ENCODE measurements around the gene KIF6.
A peak's percentile ranks its signal among the peaks of the same experiment; 100 is the strongest.

Gene KIF6

GRCh38 chr6:39312912-39313525 is 412.2 kb downstream of the KIF6 start:
- H3K36me3 Mint-ChIP-seq (ENCODE audit: low read depth) = no peaks in the 10 kb centered on the region
- peak overlapping the region; percentile 19 for H3K4me3 Mint-ChIP-seq
- no peak for DNase-seq
- no peak overlapping the region for H3K27ac Mint-ChIP-seq
- H3K4me1 Mint-ChIP-seq (ENCODE audit: low read depth) = peaks cover 4% of the 10 kb centered on the region
- peaks cover 64% of the 10 kb centered on the region for H3K27me3 Mint-ChIP-seq
- H3K9me3 Mint-ChIP-seq = no peaks in the 10 kb centered on the region

- DNase-seq = no peak
- no peaks in the 10 kb centered on the region for H3K36me3 Mint-ChIP-seq (ENCODE audit: low read depth)
- no peak overlapping the region for H3K4me3 Mint-ChIP-seq
- H3K27ac Mint-ChIP-seq = no peak overlapping the region
- no peaks in the 10 kb centered on the region for H3K9me3 Mint-ChIP-seq
- peaks cover 48% of the 10 kb centered on the region for H3K27me3 Mint-ChIP-seq
- peaks cover 4% of the 10 kb centered on the region for H3K4me1 Mint-ChIP-seq (ENCODE audit: low read depth)
Measured at GRCh38 chr6:39310542-39310941, 414.7 kb downstream of the KIF6 start.

GRCh38 chr6:39309942-39310531 is 415.2 kb downstream of the KIF6 start:
- DNase-seq = peak; percentile 72
- peaks cover 43% of the 10 kb centered on the region for H3K27me3 Mint-ChIP-seq
- peaks cover 4% of the 10 kb centered on the region for H3K4me1 Mint-ChIP-seq (ENCODE audit: low read depth)
- H3K4me3 Mint-ChIP-seq = no peak overlapping the region
- H3K27ac Mint-ChIP-seq = no peak overlapping the region
- H3K36me3 Mint-ChIP-seq (ENCODE audit: low read depth) = no peaks in the 10 kb centered on the region
- no peaks in the 10 kb centered on the region for H3K9me3 Mint-ChIP-seq

DNA sequence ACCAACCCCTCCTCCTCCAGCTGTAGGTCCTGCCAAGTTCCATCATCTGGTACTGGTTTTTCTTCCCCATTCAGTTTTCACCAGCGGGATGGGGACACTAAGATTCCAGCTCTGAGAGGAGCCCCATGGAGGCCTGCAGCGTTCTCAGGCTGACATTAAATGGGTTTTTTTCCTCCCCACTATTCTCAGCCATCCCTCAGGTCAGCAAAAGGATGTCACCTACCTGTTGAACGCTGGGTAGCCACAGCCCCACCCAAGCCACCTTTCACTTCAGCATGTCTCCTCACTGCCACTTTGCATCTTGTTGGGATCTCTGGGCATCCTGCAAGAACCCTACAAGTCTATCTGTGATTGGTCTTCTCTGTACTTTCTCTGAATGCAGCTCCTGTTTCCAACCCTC is 417.7 kb downstream of the KIF6 start:
- DNase-seq = no peak
- H3K27ac Mint-ChIP-seq = no peak overlapping the region
- H3K4me3 Mint-ChIP-seq = no peak overlapping the region
- H3K9me3 Mint-ChIP-seq = no peaks in the 10 kb centered on the region
- H3K4me1 Mint-ChIP-seq (ENCODE audit: low read depth) = peaks cover 6% of the 10 kb centered on the region
- H3K36me3 Mint-ChIP-seq (ENCODE audit: low read depth) = no peaks in the 10 kb centered on the region
- peaks cover 18% of the 10 kb centered on the region for H3K27me3 Mint-ChIP-seq

DNA sequence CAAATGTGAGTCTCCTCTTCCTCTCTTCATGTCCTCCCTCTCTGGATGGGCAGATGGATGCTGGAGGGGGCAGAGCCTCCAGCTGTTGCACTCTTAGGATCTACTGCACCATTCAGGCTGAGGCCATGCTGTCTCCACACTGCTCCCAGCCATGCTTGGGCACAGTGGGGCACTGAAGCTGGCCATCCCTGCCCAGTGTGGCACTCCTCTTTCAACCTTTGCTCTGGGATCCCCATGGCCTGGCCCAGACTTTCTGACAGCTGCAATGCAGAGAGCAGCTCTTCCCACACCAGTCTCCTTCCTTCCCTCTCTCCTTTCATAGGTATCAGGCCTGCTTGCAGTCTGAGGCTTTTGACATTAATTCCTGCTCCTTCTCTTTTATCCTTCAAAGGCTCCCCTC is 420.3 kb downstream of the KIF6 start:
- no peaks in the 10 kb centered on the region for H3K36me3 Mint-ChIP-seq (ENCODE audit: low read depth)
- H3K4me1 Mint-ChIP-seq (ENCODE audit: low read depth) = peaks cover 6% of the 10 kb centered on the region
- H3K9me3 Mint-ChIP-seq = no peaks in the 10 kb centered on the region
- DNase-seq = no peak
- H3K27me3 Mint-ChIP-seq = peaks cover under 1% of the 10 kb centered on the region
- no peak overlapping the region for H3K4me3 Mint-ChIP-seq
- H3K27ac Mint-ChIP-seq = no peak overlapping the region

DNA sequence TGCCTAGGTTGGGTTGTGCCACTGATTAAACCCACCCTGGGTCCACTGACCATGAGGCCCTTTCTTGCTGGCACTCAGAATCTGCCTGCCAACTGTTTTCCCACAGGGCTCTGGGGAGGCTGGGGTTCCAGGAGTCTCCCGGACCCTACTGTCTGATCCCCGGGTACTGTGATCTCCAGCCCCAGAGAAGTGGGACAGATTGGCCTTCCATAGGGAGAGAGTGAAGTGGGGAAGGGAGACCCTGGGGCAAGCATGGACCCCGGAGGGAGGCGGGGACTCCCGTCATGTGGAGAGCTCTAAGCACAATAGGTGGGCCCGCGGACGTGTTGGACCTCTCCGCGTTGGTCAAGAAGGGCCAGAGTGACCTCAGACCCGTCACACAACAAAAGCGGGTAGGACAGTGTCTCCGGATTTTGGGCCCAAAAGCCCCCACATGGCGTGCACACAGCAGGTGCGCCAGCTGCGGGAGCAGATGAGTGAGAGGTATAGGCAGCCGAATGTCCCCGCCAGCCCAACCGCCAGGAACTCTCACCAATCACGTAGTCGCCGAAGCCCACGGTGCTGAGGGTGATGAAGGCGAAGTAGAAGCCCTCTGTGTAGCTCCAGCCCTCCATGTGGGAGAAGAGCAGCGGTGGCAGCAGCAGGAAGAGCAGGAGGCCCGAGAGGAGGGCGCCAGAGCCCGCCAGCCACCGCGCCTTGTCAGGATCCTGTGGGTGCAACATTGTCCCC is 421.6 kb downstream of the KIF6 start:
- Mint-ChIP-seq H3K9me3 (no peaks in the 10 kb centered on the region), H3K27ac (no peak overlapping the region), H3K4me3 (no peak overlapping the region), H3K27me3 (no peaks in the 10 kb centered on the region), H3K36me3 (ENCODE audit: low read depth) (no peaks in the 10 kb centered on the region), H3K4me1 (ENCODE audit: low read depth) (peaks cover 6% of the 10 kb centered on the region)
- no peak for DNase-seq

DNA sequence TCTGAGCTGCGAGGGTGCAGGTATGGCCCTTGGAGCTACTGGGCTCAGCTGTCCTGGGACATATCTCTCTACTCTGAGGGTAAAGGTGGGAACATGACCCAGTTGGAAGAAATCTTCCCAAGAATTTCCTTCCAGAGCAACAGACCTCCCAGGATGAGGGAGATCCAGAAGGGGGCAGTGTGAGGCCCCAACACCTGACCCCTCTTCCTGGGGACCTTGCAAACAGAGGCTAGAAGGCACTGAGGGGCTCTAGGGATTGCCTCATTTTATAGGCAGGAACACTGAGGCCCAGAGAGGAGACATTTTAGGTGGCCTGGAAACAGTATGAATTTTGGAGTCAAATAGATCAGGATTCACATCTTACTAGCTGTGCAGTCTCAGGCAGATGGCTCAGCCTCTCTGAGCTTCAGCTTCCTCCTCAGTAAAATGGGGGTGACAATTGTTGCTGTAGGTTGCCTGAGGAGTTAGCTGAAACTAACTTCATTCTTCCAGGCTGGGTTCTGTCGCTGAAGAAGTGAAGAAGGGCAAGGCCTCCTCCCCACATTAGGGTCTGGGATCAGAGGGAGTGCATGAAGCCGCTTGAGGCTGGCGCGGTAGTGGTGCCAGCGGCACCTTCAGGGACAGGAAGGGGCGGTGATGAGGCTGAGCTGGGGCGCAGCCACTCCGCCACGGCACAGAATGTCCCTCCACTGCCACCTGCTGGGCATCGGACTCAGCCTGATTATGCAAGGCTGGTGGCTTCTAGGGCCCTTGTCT is 422.4 kb downstream of the KIF6 start:
- H3K9me3 Mint-ChIP-seq = no peaks in the 10 kb centered on the region
- DNase-seq = peak; percentile 93
- no peaks in the 10 kb centered on the region for H3K27me3 Mint-ChIP-seq
- H3K27ac Mint-ChIP-seq = peak overlapping the region; percentile 56
- H3K4me1 Mint-ChIP-seq (ENCODE audit: low read depth) = peaks cover 6% of the 10 kb centered on the region
- peak overlapping the region; percentile 39 for H3K4me3 Mint-ChIP-seq
- no peaks in the 10 kb centered on the region for H3K36me3 Mint-ChIP-seq (ENCODE audit: low read depth)

DNA sequence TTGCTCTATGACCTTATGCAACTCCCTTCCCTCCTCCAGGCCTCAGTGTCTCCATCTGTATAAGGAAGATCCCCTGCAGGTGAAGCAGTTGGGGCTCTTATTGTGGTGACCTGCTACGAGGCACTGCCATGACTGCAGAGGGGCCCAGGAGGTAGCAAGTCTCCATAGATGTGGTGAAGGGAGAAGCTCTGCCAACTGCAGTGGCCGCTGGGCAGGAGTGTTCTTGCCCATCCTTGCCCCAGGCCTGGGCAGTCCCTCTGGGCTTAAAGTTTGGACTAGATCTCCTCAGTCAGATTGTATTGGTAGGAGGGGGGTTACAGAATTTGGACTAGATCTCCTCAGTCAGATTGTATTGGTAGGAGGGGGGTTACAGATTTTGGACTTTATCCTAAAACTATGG is 423.2 kb downstream of the KIF6 start:
- H3K9me3 Mint-ChIP-seq = no peaks in the 10 kb centered on the region
- H3K27ac Mint-ChIP-seq = no peak overlapping the region
- H3K36me3 Mint-ChIP-seq (ENCODE audit: low read depth) = no peaks in the 10 kb centered on the region
- no peaks in the 10 kb centered on the region for H3K27me3 Mint-ChIP-seq
- H3K4me1 Mint-ChIP-seq (ENCODE audit: low read depth) = peaks cover 6% of the 10 kb centered on the region
- DNase-seq = no peak
- H3K4me3 Mint-ChIP-seq = no peak overlapping the region

DNA sequence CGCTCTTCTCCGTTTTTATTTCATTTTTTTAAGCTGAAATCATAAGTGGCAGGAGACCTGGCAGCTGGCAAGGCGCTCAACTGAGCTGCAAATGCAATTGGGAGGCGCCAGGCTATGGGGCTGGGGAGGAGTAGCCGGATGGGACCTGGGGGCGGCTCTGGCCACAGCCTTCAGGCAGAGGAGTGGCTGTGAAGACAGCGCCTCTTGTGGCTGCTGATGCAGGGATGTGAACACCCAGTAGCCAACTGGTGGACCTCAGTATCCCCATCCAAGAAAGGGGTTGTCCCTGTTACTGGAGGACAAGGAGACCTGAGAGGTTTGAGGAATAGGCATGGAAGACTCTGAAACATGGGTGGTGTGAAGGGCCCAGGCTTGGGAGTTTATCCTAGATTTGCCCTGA is 423.6 kb downstream of the KIF6 start:
- Mint-ChIP-seq H3K4me3 (no peak overlapping the region), H3K27ac (no peak overlapping the region), H3K36me3 (ENCODE audit: low read depth) (no peaks in the 10 kb centered on the region), H3K4me1 (ENCODE audit: low read depth) (peaks cover 6% of the 10 kb centered on the region), H3K27me3 (no peaks in the 10 kb centered on the region), H3K9me3 (no peaks in the 10 kb centered on the region)
- no peak for DNase-seq

GRCh38 chr6:39300739-39301138 is 424.5 kb downstream of the KIF6 start:
- DNase-seq = no peak
- H3K36me3 Mint-ChIP-seq (ENCODE audit: low read depth) = no peaks in the 10 kb centered on the region
- H3K27ac Mint-ChIP-seq = no peak overlapping the region
- H3K9me3 Mint-ChIP-seq = no peaks in the 10 kb centered on the region
- peaks cover 6% of the 10 kb centered on the region for H3K4me1 Mint-ChIP-seq (ENCODE audit: low read depth)
- no peaks in the 10 kb centered on the region for H3K27me3 Mint-ChIP-seq
- H3K4me3 Mint-ChIP-seq = no peak overlapping the region

DNA sequence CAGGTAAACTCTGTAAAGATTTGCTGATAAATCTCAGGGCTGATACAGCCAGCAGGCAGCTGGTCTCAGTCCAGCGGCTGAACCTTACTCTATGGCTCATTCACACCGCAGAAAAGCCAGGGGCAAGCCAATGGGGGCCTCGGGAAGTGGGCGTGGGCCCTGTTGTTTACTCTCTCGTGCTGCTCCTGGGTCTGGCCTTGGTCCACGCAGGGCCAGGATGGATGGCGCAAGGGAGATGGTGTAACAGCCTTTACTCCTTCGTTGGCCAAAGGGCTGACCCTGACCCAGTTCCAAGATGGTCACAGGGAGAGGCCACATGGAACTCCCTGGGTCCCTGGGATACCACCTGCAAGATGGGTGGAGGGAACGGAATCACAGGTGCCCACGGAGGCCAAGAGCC is 427.1 kb downstream of the KIF6 start:
- no peaks in the 10 kb centered on the region for H3K27me3 Mint-ChIP-seq
- no peaks in the 10 kb centered on the region for H3K9me3 Mint-ChIP-seq
- no peak overlapping the region for H3K4me3 Mint-ChIP-seq
- H3K4me1 Mint-ChIP-seq (ENCODE audit: low read depth) = peaks cover 5% of the 10 kb centered on the region
- H3K36me3 Mint-ChIP-seq (ENCODE audit: low read depth) = no peaks in the 10 kb centered on the region
- no peak for DNase-seq
- no peak overlapping the region for H3K27ac Mint-ChIP-seq

DNA sequence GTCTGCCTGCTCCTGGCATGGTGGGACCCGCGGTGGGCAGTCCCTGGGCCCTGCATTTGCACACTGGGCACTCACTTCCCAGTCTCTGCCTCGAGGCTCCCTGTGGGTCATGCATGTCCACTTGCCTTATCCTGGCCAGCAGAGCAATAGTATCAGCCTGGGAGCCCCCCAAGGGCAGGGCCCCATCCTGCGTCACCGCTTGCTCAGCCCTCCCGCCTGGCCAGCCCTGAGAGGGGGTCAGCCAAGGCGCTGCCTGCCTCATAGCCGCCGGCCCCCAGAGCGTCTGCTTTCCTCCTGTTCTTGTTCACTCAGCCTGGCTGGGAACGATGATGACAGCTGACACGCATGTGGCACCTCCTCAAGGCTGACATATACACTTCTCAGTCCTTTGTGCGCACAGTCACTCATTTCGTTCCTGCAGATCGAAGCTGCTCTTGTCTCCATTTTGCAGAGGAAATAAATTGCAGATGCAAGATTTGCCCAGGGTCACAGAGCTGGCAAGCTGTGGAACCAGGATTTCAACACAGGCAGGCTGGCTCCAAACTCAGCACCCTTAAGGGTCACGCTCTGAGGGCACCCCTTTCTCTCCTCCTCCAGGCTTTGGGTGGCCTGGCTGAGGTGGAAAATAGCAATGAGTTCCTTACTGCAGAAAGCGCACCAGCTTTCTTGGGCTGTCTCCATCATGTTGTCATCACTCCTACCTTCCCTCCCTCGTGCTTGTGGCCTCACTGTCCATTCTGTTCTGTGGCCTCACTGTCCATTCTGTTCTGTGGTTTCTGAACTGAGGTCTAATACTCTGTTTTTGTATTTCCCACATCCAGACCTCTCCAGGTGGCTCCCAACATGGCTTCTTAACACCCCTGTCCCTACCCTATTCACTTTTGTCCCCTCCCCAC is 428.2 kb downstream of the KIF6 start:
- no peak for DNase-seq
- H3K36me3 Mint-ChIP-seq (ENCODE audit: low read depth) = no peaks in the 10 kb centered on the region
- H3K4me3 Mint-ChIP-seq = no peak overlapping the region
- no peaks in the 10 kb centered on the region for H3K4me1 Mint-ChIP-seq (ENCODE audit: low read depth)
- H3K27me3 Mint-ChIP-seq = no peaks in the 10 kb centered on the region
- no peak overlapping the region for H3K27ac Mint-ChIP-seq
- no peaks in the 10 kb centered on the region for H3K9me3 Mint-ChIP-seq

DNA sequence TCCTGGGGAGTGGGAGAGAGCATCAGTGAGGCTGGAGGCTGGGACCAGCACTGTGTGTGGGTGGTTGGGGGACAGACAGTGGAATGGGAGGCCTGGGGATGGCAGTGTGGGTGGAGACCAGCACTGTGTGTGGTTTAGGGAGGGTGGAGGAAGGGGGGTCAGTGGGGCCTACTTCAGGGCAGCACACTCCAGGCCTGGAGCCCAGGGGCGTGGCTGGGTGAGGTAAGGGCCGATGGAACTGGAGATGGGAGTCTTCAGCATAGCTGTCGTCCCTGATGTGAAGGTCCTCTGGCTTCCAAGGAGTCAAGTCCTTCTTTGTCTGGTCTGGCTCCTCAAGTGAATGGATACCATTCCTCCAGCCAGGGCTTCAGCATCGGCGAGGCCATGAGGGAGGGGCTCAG is 429.6 kb downstream of the KIF6 start:
- no peak overlapping the region for H3K27ac Mint-ChIP-seq
- no peak for DNase-seq
- H3K4me3 Mint-ChIP-seq = no peak overlapping the region
- no peaks in the 10 kb centered on the region for H3K9me3 Mint-ChIP-seq
- H3K36me3 Mint-ChIP-seq (ENCODE audit: low read depth) = no peaks in the 10 kb centered on the region
- no peaks in the 10 kb centered on the region for H3K4me1 Mint-ChIP-seq (ENCODE audit: low read depth)
- H3K27me3 Mint-ChIP-seq = no peaks in the 10 kb centered on the region

DNA sequence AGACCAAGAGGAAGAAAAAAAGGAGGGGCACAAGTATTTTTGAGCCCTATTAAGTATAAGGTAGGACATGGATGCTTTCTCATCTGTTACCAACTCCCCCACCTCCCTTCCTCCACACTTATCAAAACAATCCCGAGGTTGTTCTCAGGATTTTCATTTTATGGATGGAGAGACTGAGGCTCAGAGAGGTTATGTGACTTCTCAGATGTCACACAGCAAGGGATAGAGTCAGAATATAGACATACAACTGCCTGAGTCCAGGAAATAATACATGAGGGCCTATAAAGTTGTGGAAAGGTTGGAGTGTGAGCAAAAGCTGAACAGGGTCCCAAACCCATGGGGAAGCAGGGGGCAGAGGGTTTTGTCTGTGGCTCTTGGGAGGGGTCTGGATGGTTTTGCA is 430.3 kb downstream of the KIF6 start:
- Mint-ChIP-seq H3K27ac (no peak overlapping the region), H3K27me3 (no peaks in the 10 kb centered on the region), H3K4me3 (no peak overlapping the region), H3K9me3 (no peaks in the 10 kb centered on the region), H3K36me3 (ENCODE audit: low read depth) (no peaks in the 10 kb centered on the region), H3K4me1 (ENCODE audit: low read depth) (no peaks in the 10 kb centered on the region)
- DNase-seq = no peak
